Ishikawa (cell line): ENCODE measurements around the gene PKMYT1.

Experiments used
- CEBPB ChIP-seq: IDR thresholded peaks from 2 replicates; pipeline ENCODE4 v1.6.1; 2012
- CREB1 ChIP-seq: IDR thresholded peaks from 2 replicates; pipeline ENCODE4 v1.6.1; 2012; ENCODE audit warnings: low read depth
- EGR1 ChIP-seq: IDR thresholded peaks from 2 replicates; pipeline ENCODE4 v1.6.1; 2012
- EP300 ChIP-seq: IDR thresholded peaks from 2 replicates; pipeline ENCODE4 v1.6.1; 2012; ENCODE audit warnings: borderline replicate concordance
- FOXM1 ChIP-seq: IDR thresholded peaks from 2 replicates; pipeline ENCODE4 v1.6.1; 2012; ENCODE audit warnings: low read depth, borderline replicate concordance
- MAX ChIP-seq: IDR thresholded peaks from 2 replicates; pipeline ENCODE4 v1.6.1; 2012
- NFIC ChIP-seq: IDR thresholded peaks from 2 replicates; pipeline ENCODE4 v1.6.1; 2012
- RAD21 ChIP-seq: IDR thresholded peaks from 2 replicates; pipeline ENCODE4 v1.6.1; 2012; ENCODE audit warnings: low read depth
- REST ChIP-seq: IDR thresholded peaks from 2 replicates; pipeline ENCODE4 v1.6.1; 2012; ENCODE audit warnings: low read depth, mild to moderate bottlenecking
- TAF1 ChIP-seq: IDR thresholded peaks from 2 replicates; pipeline ENCODE4 v1.6.1; 2012; ENCODE audit warnings: low read depth, mild to moderate bottlenecking
- TCF12 ChIP-seq: IDR thresholded peaks from 2 replicates; pipeline ENCODE4 v1.6.1; 2012; ENCODE audit warnings: low read depth
- TEAD4 ChIP-seq: IDR thresholded peaks from 2 replicates; pipeline ENCODE4 v1.6.1; 2012
- USF1 ChIP-seq: IDR thresholded peaks from 2 replicates; pipeline ENCODE4 v1.6.1; 2012
- YY1 ChIP-seq: IDR thresholded peaks from 2 replicates; pipeline ENCODE4 v1.6.1; 2012; ENCODE audit warnings: low read depth
- ZBTB7A ChIP-seq: IDR thresholded peaks from 2 replicates; pipeline ENCODE4 v1.6.1; 2012; ENCODE audit warnings: low read depth

PKMYT1 gene

GRCh38 chr16:3007059-3007956, 27.1 kb upstream of the PKMYT1 start:
- TF ChIP-seq CREB1, result no peak
- no peak for TF ChIP-seq RAD21
- TF ChIP-seq ZBTB7A, result no peak
- no peak for TF ChIP-seq USF1
- TF ChIP-seq TAF1, result no peak
- TF ChIP-seq EP300, result no peak
- no peak for TF ChIP-seq MAX
- TF ChIP-seq NFIC, result no peak
- TF ChIP-seq REST, result no peak
- TF ChIP-seq FOXM1, result no peak
- no peak for TF ChIP-seq TCF12
- no peak for TF ChIP-seq CEBPB
- TF ChIP-seq YY1, result no peak
- no peak for TF ChIP-seq EGR1
- TF ChIP-seq TEAD4, result no peak

GRCh38 chr16:3004781-3005284, 24.6 kb upstream of the PKMYT1 start:
- TF ChIP-seq REST (no peak), MAX (peak; percentile 56), FOXM1 (no peak), NFIC (no peak), TCF12 (no peak), ZBTB7A (0 out of 2 replicates have a peak, but pooled peaks have one; percentile 44), RAD21 (no peak), CEBPB (no peak), USF1 (peak; percentile 69), YY1 (no peak), TEAD4 (no peak), TAF1 (peak; percentile 17; the same call in 1 of the 2 replicates), EGR1 (peak; percentile 55), CREB1 (no peak), EP300 (no peak)

GRCh38 chr16:3004319-3004718, 24.1 kb upstream of the PKMYT1 start:
- TF ChIP-seq EGR1, result no peak

GRCh38 chr16:3003582-3004270, 23.5 kb upstream of the PKMYT1 start:
- TF ChIP-seq TCF12 (0 out of 2 replicates have a peak, but pooled peaks have one; percentile 41), USF1 (no peak), RAD21 (peak; percentile 92), MAX (peak; percentile 76)

- TF ChIP-seq TCF12 (no peak), FOXM1 (no peak), USF1 (no peak), EGR1 (no peak), MAX (no peak), YY1 (no peak), TAF1 (no peak), RAD21 (no peak), ZBTB7A (no peak), REST (no peak), CEBPB (no peak), TEAD4 (no peak), EP300 (no peak), CREB1 (no peak), NFIC (no peak)
These were observed 21.1 kb upstream of the PKMYT1 start for GRCh38 chr16:3001316-3001715.
